Trophoblast cell (in vitro differentiated cells and primary cell): Measurements from ENCODE around the gene PTPRQ.
"Not testable (repeated sequence)": the region's sequence is repeated elsewhere in the genome, so short reads cannot be mapped to it uniquely, and the experiment has no call there.

Experiments
- DNase-seq, 2 donors: peaks; one replicate each; pipeline ENCODE4 v3.0.0-alpha.2; 2016
- H2AFZ ChIP-seq: 2 replicates; pipeline ENCODE4 v1.6.1; 2013; ENCODE audit warnings: low read length, moderate library complexity, mild to moderate bottlenecking; ENCODE audit not compliant: insufficient read depth, poor library complexity
- H2AK5ac ChIP-seq: 2 replicates; pipeline ENCODE4 v1.6.1; 2013; ENCODE audit warnings: mild to moderate bottlenecking, low read length
- H2BK120ac ChIP-seq: 2 replicates; pipeline ENCODE4 v1.6.1; 2013; ENCODE audit warnings: low read length, mild to moderate bottlenecking, moderate library complexity; ENCODE audit not compliant: insufficient read depth, poor library complexity
- H2BK12ac ChIP-seq: 2 replicates; pipeline ENCODE4 v1.6.1; 2013; ENCODE audit warnings: mild to moderate bottlenecking, low read length, moderate library complexity
- H2BK5ac ChIP-seq: 2 replicates; pipeline ENCODE4 v1.6.1; 2013; ENCODE audit warnings: low read length, low read depth, moderate library complexity, mild to moderate bottlenecking; ENCODE audit not compliant: poor library complexity
- H3K14ac ChIP-seq: 2 replicates; pipeline ENCODE4 v1.6.1; 2013; ENCODE audit warnings: mild to moderate bottlenecking, low read length
- H3K18ac ChIP-seq: 2 replicates; pipeline ENCODE4 v1.6.1; 2013; ENCODE audit warnings: mild to moderate bottlenecking, low read length
- H3K23ac ChIP-seq: 2 replicates; pipeline ENCODE4 v1.6.1; 2013; ENCODE audit warnings: low read length
- H3K27ac ChIP-seq: 2 replicates; pipeline ENCODE4 v1.5.1; 2013; ENCODE audit warnings: low read depth, mild to moderate bottlenecking, inconsistent platforms, low read length, moderate library complexity
- H3K27me3 ChIP-seq: 2 replicates; pipeline ENCODE4 v1.6.1; 2013; ENCODE audit warnings: inconsistent platforms, mild to moderate bottlenecking, low read length, moderate library complexity; ENCODE audit not compliant: insufficient read depth
- H3K36me3 ChIP-seq, 2 experiments: 1 replicate in 1 of 2; 2 replicates in 1 of 2; pipeline ENCODE4 v1.6.1; 2013; ENCODE audit warnings: low read length in 2 of 2, mild to moderate bottlenecking in 2 of 2, moderate library complexity in 1 of 2; ENCODE audit not compliant: insufficient read depth in 2 of 2, control insufficient read depth in 1 of 2
- H3K4ac ChIP-seq: 2 replicates; pipeline ENCODE4 v1.6.1; 2013; ENCODE audit warnings: low read depth, mild to moderate bottlenecking, low read length, moderate library complexity
- H3K4me1 ChIP-seq, 2 experiments: 1 replicate in 1 of 2; 2 replicates in 1 of 2; pipeline ENCODE4 v1.6.1; 2013; ENCODE audit warnings: low read length in 2 of 2, mild to moderate bottlenecking in 2 of 2, moderate library complexity in 1 of 2; ENCODE audit not compliant: insufficient read depth in 2 of 2, control insufficient read depth in 1 of 2
- H3K4me2 ChIP-seq: 2 replicates; pipeline ENCODE4 v1.6.1; 2013; ENCODE audit warnings: inconsistent platforms, mild to moderate bottlenecking, low read length, moderate library complexity
- H3K4me3 ChIP-seq: 2 replicates; pipeline ENCODE4 v1.5.1; 2013; ENCODE audit warnings: mild to moderate bottlenecking, low read depth, low read length, inconsistent platforms
- H3K79me1 ChIP-seq: one replicate; pipeline ENCODE4 v1.6.1; 2013; ENCODE audit warnings: low read length
- H3K79me2 ChIP-seq: 2 replicates; pipeline ENCODE4 v1.6.1; 2013; ENCODE audit warnings: low read length, mild to moderate bottlenecking; ENCODE audit not compliant: control insufficient read depth, insufficient read depth, poor library complexity
- H3K9ac ChIP-seq: 2 replicates; pipeline ENCODE4 v1.6.1; 2013; ENCODE audit warnings: mild to moderate bottlenecking, low read length
- H3K9me3 ChIP-seq: 2 replicates; pipeline ENCODE4 v1.6.1; 2013; ENCODE audit warnings: low read depth, mild to moderate bottlenecking, control low read depth, inconsistent platforms, low read length; ENCODE audit not compliant: insufficient read depth
- H4K12ac ChIP-seq: 2 replicates; pipeline ENCODE4 v1.6.1; 2013; ENCODE audit warnings: low read depth, mild to moderate bottlenecking, low read length, moderate library complexity
- H4K8ac ChIP-seq: 2 replicates; pipeline ENCODE4 v1.6.1; 2013; ENCODE audit warnings: low read depth, mild to moderate bottlenecking, low read length, moderate library complexity
- H4K91ac ChIP-seq: one replicate; pipeline ENCODE4 v1.6.1; 2013; ENCODE audit warnings: low read depth, mild to moderate bottlenecking, low read length, moderate library complexity
- WGBS: extraction: QIAGEN DNeasy Blood & Tissue Kit; methylation state at CpG from one replicate; pipeline ENCODE4 v1.1.7; 2013; ENCODE audit warnings: missing lambda C conversion rate; ENCODE audit not compliant: insufficient read length, insufficient coverage; ENCODE audit errors: extremely low coverage; 5-methylcytosine and 5-hydroxymethylcytosine counted together

PTPRQ gene

GRCh38 chr12:80662586-80662985 is 218.6 kb downstream of the PTPRQ start:
- H4K8ac ChIP-seq, result no peak overlapping the region
- H3K4me1 ChIP-seq, result no peaks in the 10 kb centered on the region
- no peak for DNase-seq
- H3K4me3 ChIP-seq, result no peak overlapping the region
- H3K14ac ChIP-seq, result no peak overlapping the region
- H3K4me2 ChIP-seq, result no peak overlapping the region
- no peaks in the 10 kb centered on the region for H3K9me3 ChIP-seq
- no peaks in the 10 kb centered on the region for H3K79me2 ChIP-seq
- H2AK5ac ChIP-seq, result no peak overlapping the region
- H4K91ac ChIP-seq, result no peak overlapping the region
- H3K18ac ChIP-seq, result no peak overlapping the region
- H3K27me3 ChIP-seq, result no peaks in the 10 kb centered on the region
- no peak overlapping the region for H3K4ac ChIP-seq
- H2BK12ac ChIP-seq, result no peak overlapping the region
- H3K23ac ChIP-seq, result no peak overlapping the region
- no peak overlapping the region for H3K27ac ChIP-seq
- H2BK120ac ChIP-seq, result no peak overlapping the region
- H3K36me3 ChIP-seq, result no peaks in the 10 kb centered on the region
- no peak overlapping the region for H2BK5ac ChIP-seq
- no peak overlapping the region for H3K9ac ChIP-seq
- no peak overlapping the region for H2AFZ ChIP-seq
- no peak overlapping the region for H4K12ac ChIP-seq
- H3K79me1 ChIP-seq, result no peaks in the 10 kb centered on the region

GRCh38 chr12:80670214-80670613 is 226.2 kb downstream of the PTPRQ start:
- H3K9ac ChIP-seq, result no peak overlapping the region
- no peaks in the 10 kb centered on the region for H3K79me1 ChIP-seq
- no peak overlapping the region for H2BK12ac ChIP-seq
- no CpG with 5 or more reads among the region's 5 CpGs for WGBS
- no peaks in the 10 kb centered on the region for H3K36me3 ChIP-seq
- H3K18ac ChIP-seq, result no peak overlapping the region
- H3K27me3 ChIP-seq, result no peaks in the 10 kb centered on the region
- no peaks in the 10 kb centered on the region for H3K79me2 ChIP-seq
- no peak for DNase-seq
- no peak overlapping the region for H2BK120ac ChIP-seq
- no peak overlapping the region for H4K12ac ChIP-seq
- H3K4me2 ChIP-seq, result no peak overlapping the region
- no peak overlapping the region for H3K4ac ChIP-seq
- H2AFZ ChIP-seq, result no peak overlapping the region
- no peak overlapping the region for H4K8ac ChIP-seq
- no peaks in the 10 kb centered on the region for H3K9me3 ChIP-seq
- H2BK5ac ChIP-seq, result no peak overlapping the region
- H2AK5ac ChIP-seq, result no peak overlapping the region
- H3K23ac ChIP-seq, result no peak overlapping the region
- H4K91ac ChIP-seq, result no peak overlapping the region
- H3K4me1 ChIP-seq, result no peaks in the 10 kb centered on the region
- H3K4me3 ChIP-seq, result no peak overlapping the region
- no peak overlapping the region for H3K14ac ChIP-seq
- no peak overlapping the region for H3K27ac ChIP-seq

GRCh38 chr12:80676042-80676636 is 232.1 kb downstream of the PTPRQ start:
- not testable (repeated sequence) for H2BK5ac ChIP-seq, H3K27ac ChIP-seq, H4K12ac ChIP-seq, H3K4me3 ChIP-seq, H4K91ac ChIP-seq, H3K27me3 ChIP-seq, H3K79me1 ChIP-seq, H3K4ac ChIP-seq, H2BK120ac ChIP-seq, H3K4me1 ChIP-seq, H3K9ac ChIP-seq, H3K36me3 ChIP-seq, H2BK12ac ChIP-seq, H3K4me2 ChIP-seq, H2AK5ac ChIP-seq, DNase-seq, H3K9me3 ChIP-seq, H3K14ac ChIP-seq, H4K8ac ChIP-seq, H2AFZ ChIP-seq, H3K79me2 ChIP-seq, H3K23ac ChIP-seq, H3K18ac ChIP-seq
- WGBS, result no CpG with 5 or more reads among the region's 13 CpGs

GRCh38 chr12:80676856-80677255 is 232.8 kb downstream of the PTPRQ start:
- Histone ChIP-seq H3K9me3 (no peaks in the 10 kb centered on the region), H3K79me2 (no peaks in the 10 kb centered on the region), H3K27ac (no peak overlapping the region), H4K8ac (no peak overlapping the region), H3K23ac (no peak overlapping the region), H3K4me1 (no peaks in the 10 kb centered on the region), H2BK12ac (no peak overlapping the region), H2AK5ac (no peak overlapping the region), H3K4me2 (no peak overlapping the region), H3K27me3 (no peaks in the 10 kb centered on the region), H2BK5ac (no peak overlapping the region), H3K79me1 (no peaks in the 10 kb centered on the region), H2AFZ (no peak overlapping the region), H3K4ac (no peak overlapping the region), H3K4me3 (no peak overlapping the region), H3K36me3 (no peaks in the 10 kb centered on the region), H3K9ac (no peak overlapping the region), H4K91ac (no peak overlapping the region), H3K14ac (no peak overlapping the region), H4K12ac (no peak overlapping the region), H3K18ac (no peak overlapping the region), H2BK120ac (no peak overlapping the region)
- WGBS, result no CpG with 5 or more reads among the region's 1 CpG
- no peak for DNase-seq
